HG03108 (cell line): ENCODE results near the gene HEATR1.
"Not testable (repeated sequence)": the region's sequence is repeated elsewhere in the genome, so short reads cannot be mapped to it uniquely, and the experiment has no call there.

Experiments
- ATAC-seq: cut with Tn5 transposase; IDR thresholded peaks from one replicate; pipeline ENCODE4 v1.9.1; 2021; ENCODE audit warnings: moderate library complexity; ENCODE audit not compliant: unreplicated experiment

Gene HEATR1

GRCh38 chr1:236603991-236604904 lies at the start of gene HEATR1:
TSS of gene HEATR1 (minus strand) at chr1:236604516. CDS start at chr1:236604095, 421 bp downstream.
- ATAC-seq = peak; percentile 96

GRCh38 chr1:236645016-236645680 lies 40.8 kb upstream of the HEATR1 start:
- ATAC-seq = no peak

- no peak for ATAC-seq
Observed at GRCh38 chr1:236642763-236643162, 38.4 kb upstream of the HEATR1 start.

GRCh38 chr1:236639686-236640085 lies 35.4 kb upstream of the HEATR1 start:
- ATAC-seq = no peak

GRCh38 chr1:236638945-236639344 lies 34.6 kb upstream of the HEATR1 start:
- ATAC-seq = no peak

- ATAC-seq = no peak
Observed at GRCh38 chr1:236636017-236636416, 31.7 kb upstream of the HEATR1 start.

GRCh38 chr1:236627727-236628408 lies 23.6 kb upstream of the HEATR1 start:
- no peak for ATAC-seq

GRCh38 chr1:236623371-236624166 lies 19.3 kb upstream of the HEATR1 start:
- ATAC-seq = no peak

GRCh38 chr1:236622407-236622806 lies 18.1 kb upstream of the HEATR1 start:
- ATAC-seq = no peak

GRCh38 chr1:236619398-236619797 lies 15.1 kb upstream of the HEATR1 start:
- no peak for ATAC-seq

- no peak for ATAC-seq
Observed at GRCh38 chr1:236618507-236618906, 14.2 kb upstream of the HEATR1 start.

- no peak for ATAC-seq
Observed at GRCh38 chr1:236615399-236616148, 11.3 kb upstream of the HEATR1 start.

GRCh38 chr1:236612349-236612748 lies 8.0 kb upstream of the HEATR1 start:
- ATAC-seq = no peak

- no peak for ATAC-seq
Observed at GRCh38 chr1:236608930-236609726, 4.8 kb upstream of the HEATR1 start.

GRCh38 chr1:236607597-236607996 lies 3.3 kb upstream of the HEATR1 start:
- not testable (repeated sequence) for ATAC-seq

- ATAC-seq = no peak
Observed at GRCh38 chr1:236604905-236605806, 840 bp upstream of the HEATR1 start.

GRCh38 chr1:236602171-236602570 lies 2.1 kb downstream of the HEATR1 start:
- no peak for ATAC-seq

- no peak for ATAC-seq
Observed at GRCh38 chr1:236590553-236591150, 13.7 kb downstream of the HEATR1 start.
